ENCODE data around the gene SLC35F3. TPM values are rescaled to one million over a fixed set of nuclear protein-coding genes. Genes with fewer than 3 reads are reported as not detected.

The SLC35F3 gene
- polyA plus RNA-seq, 1 donor from 2014 or later, result 13.9 TPM

- no peaks in the 10 kb centered on the region for H3K36me3 ChIP-seq (ENCODE audit: insufficient read depth, low read length)
- H3K27ac ChIP-seq (ENCODE audit: low read length), result no peak overlapping the region
- H3K9me2 ChIP-seq (ENCODE audit: insufficient read depth, low read length), result no peaks in the 10 kb centered on the region
- H3K4me3 ChIP-seq (ENCODE audit: low read length), result no peak overlapping the region
- TF ChIP-seq SMC3 (conservative IDR thresholded peaks at IDR 0.05; ENCODE audit: poor library complexity), result no peak
- TF ChIP-seq RAD21 (conservative IDR thresholded peaks at IDR 0.05), result no peak
- no peak for TF ChIP-seq EP300 (conservative IDR thresholded peaks at IDR 0.05; ENCODE audit: poor library complexity, severe bottlenecking)
- no peak for TF ChIP-seq MXI1 (conservative IDR thresholded peaks at IDR 0.05; ENCODE audit: poor library complexity, severe bottlenecking)
- TF ChIP-seq REST (IDR thresholded peaks at IDR 0.05; ENCODE audit: borderline replicate concordance), result no peak
- TF ChIP-seq CTCF (IDR thresholded peaks at IDR 0.05; ENCODE audit: poor library complexity, severe bottlenecking), result no peak
- no peak for TF ChIP-seq EZH2 (IDR thresholded peaks at IDR 0.05; ENCODE audit: borderline replicate concordance, insufficient read depth, low read length, poor library complexity, severe bottlenecking)
- no peak for TF ChIP-seq TAF1 (IDR thresholded peaks at IDR 0.05; ENCODE audit: low read depth)
- TF ChIP-seq POLR2AphosphoS5 (IDR thresholded peaks at IDR 0.05), result no peak
- H3K27me3 ChIP-seq (ENCODE audit: insufficient read depth, low read depth, low read length), result no peaks in the 10 kb centered on the region
- no peaks in the 10 kb centered on the region for H3F3A ChIP-seq (ENCODE audit: insufficient read depth, low read length, poor library complexity, severe bottlenecking)
- H3K4me2 ChIP-seq (ENCODE audit: low read length), result no peak overlapping the region
- no peaks in the 10 kb centered on the region for H3K9me3 ChIP-seq (ENCODE audit: low read length)
- H2AFZ ChIP-seq (ENCODE audit: low read depth, low read length), result no peak overlapping the region
- no peak overlapping the region for H3K9ac ChIP-seq (ENCODE audit: low read length)
- no peaks in the 10 kb centered on the region for H4K20me1 ChIP-seq (ENCODE audit: insufficient read depth)
- no peaks in the 10 kb centered on the region for H3K79me2 ChIP-seq (replicated peaks; ENCODE audit: insufficient read depth, low read length)
Measured at GRCh38 chr1:234094172-234094571, 189.7 kb downstream of the SLC35F3 start.

- H3F3A ChIP-seq (ENCODE audit: insufficient read depth, low read length, poor library complexity, severe bottlenecking), result no peaks in the 10 kb centered on the region
- H3K27me3 ChIP-seq (ENCODE audit: insufficient read depth, low read depth, low read length), result no peaks in the 10 kb centered on the region
- TF ChIP-seq CTCF (IDR thresholded peaks at IDR 0.05; ENCODE audit: poor library complexity, severe bottlenecking) (no peak), POLR2AphosphoS5 (IDR thresholded peaks at IDR 0.05) (no peak), TAF1 (IDR thresholded peaks at IDR 0.05; ENCODE audit: low read depth) (no peak), MXI1 (conservative IDR thresholded peaks at IDR 0.05; ENCODE audit: poor library complexity, severe bottlenecking) (no peak), REST (IDR thresholded peaks at IDR 0.05; ENCODE audit: borderline replicate concordance) (no peak), SMC3 (conservative IDR thresholded peaks at IDR 0.05; ENCODE audit: poor library complexity) (no peak), RAD21 (conservative IDR thresholded peaks at IDR 0.05) (no peak), EZH2 (IDR thresholded peaks at IDR 0.05; ENCODE audit: borderline replicate concordance, insufficient read depth, low read length, poor library complexity, severe bottlenecking) (no peak), EP300 (conservative IDR thresholded peaks at IDR 0.05; ENCODE audit: poor library complexity, severe bottlenecking) (no peak)
- no peak overlapping the region for H3K9ac ChIP-seq (ENCODE audit: low read length)
- H4K20me1 ChIP-seq (ENCODE audit: insufficient read depth), result no peaks in the 10 kb centered on the region
- H3K4me2 ChIP-seq (ENCODE audit: low read length), result no peak overlapping the region
- H2AFZ ChIP-seq (ENCODE audit: low read depth, low read length), result no peak overlapping the region
- no peaks in the 10 kb centered on the region for H3K79me2 ChIP-seq (replicated peaks; ENCODE audit: insufficient read depth, low read length)
- H3K9me3 ChIP-seq (ENCODE audit: low read length), result no peaks in the 10 kb centered on the region
- H3K4me3 ChIP-seq (ENCODE audit: low read length), result no peak overlapping the region
- no peaks in the 10 kb centered on the region for H3K36me3 ChIP-seq (ENCODE audit: insufficient read depth, low read length)
- H3K9me2 ChIP-seq (ENCODE audit: insufficient read depth, low read length), result no peaks in the 10 kb centered on the region
- H3K27ac ChIP-seq (ENCODE audit: low read length), result peak overlapping the region; percentile 32
Measured at GRCh38 chr1:234096161-234096770, 191.8 kb downstream of the SLC35F3 start.
